Kidney glomerular epithelial cell (primary cell): ENCODE measurements around the gene TSPEAR.
"Not testable (repeated sequence)": the region's sequence is repeated elsewhere in the genome, so short reads cannot be mapped to it uniquely, and the experiment has no call there.

ENCODE experiments used
- DNase-seq: peaks from one replicate; lab custom pipeline; 2025; lab: John Stamatoyannopoulos, UW

Gene TSPEAR

DNA sequence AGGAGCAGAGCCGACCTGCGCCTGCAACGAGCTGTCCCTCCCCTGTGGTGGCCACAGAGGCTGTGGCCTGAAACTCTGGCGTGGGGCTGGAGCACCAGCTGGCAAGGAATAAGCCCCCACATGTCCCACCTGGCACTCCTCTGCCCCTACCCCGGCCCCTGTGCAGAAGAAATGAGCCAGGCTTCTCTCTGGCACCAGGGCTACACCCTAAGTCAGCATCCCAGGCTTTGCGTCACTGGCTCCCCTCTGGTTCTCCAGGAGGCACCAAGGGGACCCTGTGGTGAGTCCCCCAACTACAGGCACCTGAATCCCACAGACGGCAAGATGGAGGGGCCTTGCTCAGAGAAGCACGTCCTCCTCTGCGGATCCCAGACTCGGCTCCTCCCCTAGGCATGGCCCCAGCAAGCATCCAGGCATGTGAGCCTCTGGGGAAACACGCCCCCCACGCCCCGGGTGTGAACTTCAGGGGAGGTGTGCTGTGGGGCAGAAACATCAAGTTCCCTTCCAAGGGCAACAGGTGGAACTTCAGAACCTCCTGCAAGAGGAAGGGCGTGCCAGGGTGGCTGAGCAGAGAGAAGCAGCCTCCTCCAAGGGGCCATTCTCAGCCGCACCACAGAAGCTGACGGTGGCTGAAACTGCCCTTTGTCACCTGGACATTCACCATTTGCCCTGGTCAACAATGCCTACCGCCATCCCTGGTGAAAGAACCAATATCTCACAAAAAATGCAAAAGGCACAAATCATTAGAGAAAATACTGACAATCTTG, 108.1 kb downstream of the TSPEAR start:
- DNase-seq: no peak

DNA sequence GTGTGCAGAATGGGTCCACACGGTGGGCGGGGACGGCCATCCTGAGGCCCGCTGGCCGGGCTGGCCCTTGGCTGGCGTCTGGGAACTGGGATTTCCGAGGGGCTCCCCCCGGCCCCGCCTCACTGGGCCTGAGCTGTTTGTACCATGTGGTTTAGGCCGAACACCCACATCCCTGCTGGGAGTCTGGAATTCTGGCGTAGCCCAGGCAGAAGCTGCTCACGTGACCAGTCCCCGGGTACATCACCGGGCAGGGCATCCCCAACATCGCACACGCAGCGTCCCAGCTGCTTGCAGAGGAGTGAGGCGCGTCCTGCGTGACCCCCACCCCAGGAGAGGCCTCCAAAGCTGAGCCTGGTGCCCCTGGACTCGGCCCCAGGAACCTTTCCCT, 108.9 kb downstream of the TSPEAR start:
- no peak for DNase-seq

DNA sequence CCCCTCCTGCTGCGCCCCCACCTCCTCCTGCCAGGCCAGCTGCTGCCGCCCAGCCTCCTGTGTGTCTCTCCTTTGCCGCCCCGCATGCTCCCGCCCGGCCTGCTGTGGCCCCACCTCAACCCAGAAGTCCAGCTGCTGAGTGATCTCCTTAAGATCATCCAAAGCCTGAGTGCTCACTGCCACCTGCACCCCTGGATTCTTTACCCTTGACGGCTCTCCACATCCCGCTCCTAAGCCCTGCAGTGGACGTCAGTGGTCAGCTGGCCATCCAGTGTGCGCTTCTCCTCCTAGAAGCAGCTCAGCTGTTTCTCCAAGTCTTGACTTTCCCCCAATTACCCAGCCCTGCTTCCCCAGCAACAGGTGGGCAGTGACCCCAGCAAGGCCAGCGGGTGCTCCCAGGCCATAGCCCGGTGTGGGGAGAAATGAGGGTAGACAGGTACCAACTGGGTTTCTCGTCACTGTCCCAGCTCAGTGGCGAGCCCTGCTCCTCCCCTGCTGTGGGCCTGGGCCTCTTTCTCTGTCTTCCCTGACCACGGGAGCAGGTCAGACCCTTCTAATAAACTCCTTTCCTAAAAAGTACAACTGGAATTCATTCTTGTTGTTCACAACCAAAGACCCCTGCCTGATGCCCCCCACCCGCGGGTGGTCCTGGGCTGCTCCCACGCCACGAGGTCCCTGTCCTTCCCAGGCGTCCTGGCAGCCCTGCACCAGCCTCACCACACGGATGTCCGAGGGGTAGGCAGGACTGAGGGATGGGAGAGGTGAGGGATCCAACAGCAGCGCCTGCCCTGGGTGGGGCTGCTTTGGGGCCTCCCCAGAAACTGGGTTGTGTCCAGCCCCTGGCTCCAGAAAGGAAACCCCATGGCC, 109.5 kb downstream of the TSPEAR start:
- no peak for DNase-seq

DNA sequence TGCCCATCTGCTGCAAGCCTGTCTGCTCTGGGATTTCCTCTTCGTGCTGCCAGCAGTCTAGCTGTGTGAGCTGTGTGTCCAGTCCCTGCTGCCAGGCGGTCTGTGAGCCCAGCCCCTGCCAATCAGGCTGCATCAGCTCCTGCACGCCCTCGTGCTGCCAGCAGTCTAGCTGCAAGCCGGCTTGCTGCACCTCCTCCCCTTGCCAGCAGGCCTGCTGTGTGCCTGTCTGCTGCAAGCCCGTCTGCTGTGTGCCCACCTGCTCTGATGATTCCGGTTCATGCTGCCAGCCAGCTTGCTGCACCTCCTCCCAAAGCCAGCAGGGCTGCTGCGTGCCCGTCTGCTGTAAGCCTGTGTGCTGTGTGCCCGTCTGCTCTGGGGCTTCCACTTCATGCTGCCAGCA, 110.3 kb downstream of the TSPEAR start:
- not testable (repeated sequence) for DNase-seq

DNA sequence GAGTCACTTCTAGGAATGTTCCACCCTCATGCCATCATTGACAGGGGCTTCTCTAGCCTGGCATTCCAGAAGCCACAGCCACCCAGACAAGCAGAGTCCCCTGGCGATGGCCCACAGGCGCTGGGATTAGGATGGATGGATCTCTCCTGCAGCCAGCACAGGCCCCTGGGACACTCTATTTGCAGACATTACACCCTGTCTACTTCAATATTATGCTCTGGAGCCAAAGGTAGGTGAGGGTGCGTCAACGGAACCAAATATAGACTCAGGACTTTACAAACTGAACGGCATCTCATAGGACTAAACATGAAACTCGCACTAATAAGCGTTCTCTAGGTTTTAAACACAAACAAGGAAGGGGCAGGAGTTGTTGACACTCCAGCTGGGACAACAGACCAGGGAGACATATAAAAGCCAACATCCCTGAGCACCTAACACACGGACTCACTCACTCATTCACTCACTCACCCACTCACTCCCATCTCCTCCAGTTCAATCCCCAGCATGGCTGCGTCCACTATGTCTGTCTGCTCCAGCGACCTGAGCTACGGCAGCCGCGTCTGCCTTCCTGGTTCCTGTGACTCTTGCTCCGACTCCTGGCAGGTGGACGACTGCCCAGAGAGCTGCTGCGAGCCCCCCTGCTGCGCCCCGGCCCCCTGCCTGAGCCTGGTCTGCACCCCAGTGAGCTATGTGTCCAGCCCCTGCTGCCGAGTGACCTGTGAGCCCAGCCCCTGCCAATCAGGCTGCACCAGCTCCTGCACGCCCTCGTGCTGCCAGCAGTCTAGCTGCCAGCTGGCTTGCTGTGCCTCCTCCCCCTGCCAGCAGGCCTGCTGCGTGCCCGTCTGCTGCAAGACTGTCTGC, 111.0 kb downstream of the TSPEAR start, which contains the start of gene KRTAP10-7:
KRTAP10-7 (plus strand) TSS at position 480 of the 861 bp plus-strand sequence; CDS start at position 505, 25 bp downstream.
- DNase-seq: not testable (repeated sequence)

DNA sequence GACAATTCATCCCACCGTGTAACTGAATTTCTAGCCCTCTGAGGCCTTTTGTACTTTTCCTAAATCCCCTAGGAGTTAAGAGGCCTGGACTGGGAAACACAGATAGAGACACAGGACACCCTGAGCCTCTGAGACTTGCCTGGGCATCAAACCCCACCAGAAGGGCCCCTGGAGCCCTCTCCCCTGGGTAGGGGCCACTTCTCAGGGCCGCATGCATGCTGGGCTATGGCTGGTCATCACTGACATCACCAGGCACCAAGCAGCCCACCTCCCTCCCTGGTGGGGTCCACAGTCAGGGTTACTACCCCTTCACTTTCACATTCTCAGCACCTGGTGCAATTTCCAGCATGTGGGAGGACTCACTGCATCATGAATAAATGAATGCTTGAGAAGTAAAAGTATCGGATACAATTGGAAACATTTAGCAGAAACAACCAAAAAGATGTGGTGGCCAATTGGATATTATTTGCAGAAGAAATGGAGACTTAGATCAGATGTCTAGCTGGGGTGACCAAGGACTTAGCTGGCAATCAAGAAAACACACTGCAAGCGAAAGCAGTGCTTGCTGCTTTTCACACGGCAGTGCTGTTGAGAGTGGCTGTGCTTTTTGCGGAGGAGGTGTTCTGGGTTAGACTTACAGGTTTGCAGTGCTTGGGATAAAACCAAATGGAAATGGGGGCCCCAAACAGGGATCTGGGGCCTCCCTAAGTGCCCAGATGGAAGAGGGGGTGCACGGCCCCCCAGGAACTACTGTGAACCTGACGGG, 111.9 kb downstream of the TSPEAR start:
- no peak for DNase-seq

DNA sequence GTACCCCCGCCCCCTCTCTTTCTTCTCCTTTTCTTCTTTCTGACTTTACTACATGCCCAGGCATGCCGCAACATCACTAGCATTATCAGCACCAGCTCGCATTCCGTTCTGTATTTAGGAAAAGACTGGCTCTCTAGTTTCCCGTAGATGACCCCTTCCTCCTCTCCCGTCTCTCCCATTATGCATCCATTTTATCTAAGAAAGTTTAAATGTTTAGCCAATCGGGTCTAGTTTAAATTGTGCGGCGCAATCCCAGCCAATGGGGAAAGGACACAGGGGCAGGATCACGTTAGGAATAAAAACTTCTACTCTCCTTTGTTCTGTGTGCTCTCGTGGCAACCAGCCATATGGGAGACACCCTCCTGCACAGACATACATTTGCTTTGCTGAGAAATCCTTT, 113.3 kb downstream of the TSPEAR start:
- no peak for DNase-seq

DNA sequence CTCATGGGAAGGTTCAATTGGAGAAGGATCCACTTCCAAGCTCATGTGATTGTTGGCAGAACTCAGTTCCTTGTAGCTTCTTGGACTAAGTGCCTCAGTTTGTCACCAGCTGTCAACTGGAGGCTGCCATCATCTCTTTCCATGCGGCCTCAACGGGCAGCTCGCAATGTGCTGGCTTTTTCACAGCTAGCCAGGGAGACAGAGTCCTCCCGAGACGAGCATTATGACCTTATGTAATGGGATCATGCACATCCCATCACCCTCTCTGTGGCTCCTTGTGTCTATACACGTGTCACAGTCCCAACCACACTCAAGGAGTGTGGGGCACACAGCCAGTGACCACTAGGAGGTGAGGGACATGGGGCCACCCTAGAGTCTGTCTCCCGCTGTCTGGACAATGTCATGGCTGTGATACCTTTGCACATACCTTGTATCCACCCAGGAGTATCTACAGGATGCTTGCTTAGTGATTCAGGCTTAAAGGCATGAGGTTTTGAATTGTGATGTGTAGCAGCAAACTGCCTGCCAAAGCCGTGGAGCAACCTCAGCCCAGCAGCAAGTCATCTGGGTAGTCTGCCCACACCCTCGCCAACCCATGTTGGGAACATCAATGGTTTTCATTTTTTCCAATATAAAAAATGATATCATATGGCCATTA, 115.2 kb downstream of the TSPEAR start:
- DNase-seq: peak; percentile 59

DNA sequence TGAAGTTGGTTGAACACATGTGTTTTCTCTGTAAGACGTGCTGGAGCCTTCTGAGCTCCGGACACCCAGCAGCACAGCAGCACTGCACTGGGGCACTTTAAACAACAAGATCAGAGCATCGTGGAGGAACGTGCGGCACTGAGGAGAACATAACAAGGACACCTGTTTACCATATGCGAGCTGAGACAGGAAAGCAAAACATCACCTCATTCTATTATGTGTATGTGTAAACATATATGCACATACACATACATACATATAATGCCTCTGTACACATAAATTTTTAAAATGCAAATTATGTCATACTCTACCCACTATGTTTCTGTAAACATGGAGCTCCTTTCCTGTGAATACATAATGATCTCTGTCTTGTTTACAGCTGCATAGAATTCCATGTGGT, 115.8 kb downstream of the TSPEAR start:
- no peak for DNase-seq

DNA sequence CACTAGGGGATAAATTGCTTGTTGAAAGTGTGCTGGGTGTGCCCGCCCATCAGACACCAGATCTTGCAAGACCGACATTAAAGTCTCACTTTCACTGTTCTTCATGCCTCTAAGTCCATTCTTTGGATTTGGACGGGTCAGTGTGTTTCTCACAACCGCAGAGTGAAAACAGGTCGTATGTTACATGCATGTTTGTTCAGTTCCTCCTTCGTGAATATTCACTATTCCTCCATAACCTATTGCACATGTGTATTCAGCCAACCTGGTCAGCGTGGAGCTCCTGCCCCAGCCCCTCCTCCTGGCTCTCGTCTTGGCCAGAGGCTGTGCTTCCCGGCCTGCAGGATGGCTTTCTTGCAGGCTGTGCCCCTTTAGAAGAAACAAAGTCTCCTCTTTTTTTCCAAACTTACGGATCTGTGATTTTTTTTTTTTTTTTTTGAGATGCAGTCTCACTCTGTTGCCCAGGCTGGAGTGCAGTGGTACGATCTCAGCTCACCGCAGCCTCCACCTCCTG, 116.9 kb downstream of the TSPEAR start:
- DNase-seq: no peak

DNA sequence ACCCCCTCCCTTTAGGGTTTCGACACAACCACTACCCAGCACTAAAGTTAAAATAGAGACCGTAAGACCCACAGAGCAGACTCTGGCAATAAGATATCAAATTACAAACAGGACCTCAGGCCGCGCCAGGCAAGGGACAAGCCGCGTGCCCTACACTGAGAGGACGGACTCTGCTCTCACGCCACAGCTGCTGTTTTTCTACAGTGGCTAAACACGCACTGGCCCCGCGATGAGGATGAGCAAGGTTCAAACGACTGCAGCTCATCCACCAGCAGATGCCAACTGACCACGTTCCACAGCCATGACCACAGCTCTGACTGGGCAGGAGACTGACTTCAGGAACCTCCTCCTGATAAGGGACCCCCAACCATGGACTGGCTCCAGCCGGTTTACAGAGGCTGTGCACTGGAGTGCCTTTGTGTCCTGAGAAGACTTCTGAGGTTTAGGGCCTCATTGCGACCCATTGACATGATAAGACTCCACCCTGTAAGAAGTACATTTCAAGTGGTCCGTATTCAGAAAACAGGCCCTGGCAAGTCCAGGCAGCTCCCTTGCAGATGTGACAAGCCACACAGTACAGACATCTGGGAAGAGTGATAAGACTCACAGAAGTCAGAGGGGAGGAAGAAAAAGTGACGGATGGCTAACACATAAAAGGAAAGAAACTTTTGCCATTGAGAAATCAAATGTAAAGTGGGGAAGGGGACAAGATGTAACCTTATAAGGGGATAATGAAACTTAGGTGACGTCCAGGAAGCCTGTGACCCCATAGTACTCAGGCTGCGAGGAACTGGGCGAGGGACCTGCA, 117.6 kb downstream of the TSPEAR start:
- no peak for DNase-seq

DNA sequence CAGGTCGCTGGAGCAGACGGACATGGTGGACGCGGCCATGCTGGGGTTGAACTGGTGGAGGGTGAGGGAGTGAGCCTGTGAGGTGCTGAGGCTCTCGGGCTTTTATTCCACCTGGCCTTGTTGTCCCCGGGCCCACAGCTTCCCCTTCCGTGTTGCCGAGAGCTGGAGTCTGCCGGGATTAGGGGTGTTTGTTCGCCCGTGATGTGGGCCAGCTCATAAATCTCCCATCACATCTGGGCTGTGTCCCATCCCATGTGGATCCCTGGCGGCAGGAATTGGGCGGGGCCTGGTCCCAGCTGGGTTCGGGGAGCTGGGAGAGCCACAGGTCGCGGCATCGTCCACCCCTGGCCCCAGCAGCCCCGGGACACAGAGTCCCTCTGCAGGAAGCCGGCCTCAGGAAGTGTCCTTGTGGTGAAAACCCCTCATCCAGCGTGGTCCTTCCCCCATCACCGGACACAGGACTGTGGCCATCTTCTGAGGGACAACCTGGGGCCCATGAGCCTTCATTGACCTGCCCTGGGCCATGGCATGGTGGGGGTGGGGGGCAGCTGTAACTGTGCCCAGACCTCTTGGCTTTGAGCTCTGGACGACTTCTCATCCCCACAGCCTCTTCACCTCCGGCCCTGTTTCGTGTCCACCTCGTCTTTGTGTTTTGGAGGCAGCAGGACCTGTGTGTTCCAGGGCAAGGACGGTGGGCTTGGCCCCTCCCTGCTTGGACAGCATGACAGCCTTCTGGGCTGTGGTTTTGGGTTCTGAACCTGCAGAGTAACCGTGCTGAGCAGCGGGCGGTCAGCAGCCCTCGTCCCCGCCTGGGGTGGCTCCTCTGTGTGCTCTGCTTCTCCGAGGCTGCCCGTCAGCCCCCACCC, 118.7 kb downstream of the TSPEAR start, which contains the start of gene KRTAP10-6:
KRTAP10-6 (minus strand) TSS at position 60 of the 866 bp plus-strand sequence; CDS start at position 39, 21 bp downstream.
- no peak for DNase-seq

DNA sequence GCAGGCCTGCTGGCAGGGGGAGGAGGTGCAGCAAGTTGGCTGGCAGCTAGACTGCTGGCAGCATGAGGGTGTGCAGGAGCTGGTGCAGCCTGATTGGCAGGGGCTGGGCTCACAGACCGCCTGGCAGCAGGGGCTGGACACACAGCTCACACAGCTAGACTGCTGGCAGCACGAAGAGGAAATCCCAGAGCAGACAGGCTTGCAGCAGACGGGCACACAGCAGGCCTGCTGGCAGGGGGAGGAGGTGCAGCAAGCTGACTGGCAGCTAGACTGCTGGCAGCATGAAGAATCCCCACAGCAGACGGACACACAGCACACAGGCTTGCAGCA, 119.6 kb downstream of the TSPEAR start:
- not testable (repeated sequence) for DNase-seq

DNA sequence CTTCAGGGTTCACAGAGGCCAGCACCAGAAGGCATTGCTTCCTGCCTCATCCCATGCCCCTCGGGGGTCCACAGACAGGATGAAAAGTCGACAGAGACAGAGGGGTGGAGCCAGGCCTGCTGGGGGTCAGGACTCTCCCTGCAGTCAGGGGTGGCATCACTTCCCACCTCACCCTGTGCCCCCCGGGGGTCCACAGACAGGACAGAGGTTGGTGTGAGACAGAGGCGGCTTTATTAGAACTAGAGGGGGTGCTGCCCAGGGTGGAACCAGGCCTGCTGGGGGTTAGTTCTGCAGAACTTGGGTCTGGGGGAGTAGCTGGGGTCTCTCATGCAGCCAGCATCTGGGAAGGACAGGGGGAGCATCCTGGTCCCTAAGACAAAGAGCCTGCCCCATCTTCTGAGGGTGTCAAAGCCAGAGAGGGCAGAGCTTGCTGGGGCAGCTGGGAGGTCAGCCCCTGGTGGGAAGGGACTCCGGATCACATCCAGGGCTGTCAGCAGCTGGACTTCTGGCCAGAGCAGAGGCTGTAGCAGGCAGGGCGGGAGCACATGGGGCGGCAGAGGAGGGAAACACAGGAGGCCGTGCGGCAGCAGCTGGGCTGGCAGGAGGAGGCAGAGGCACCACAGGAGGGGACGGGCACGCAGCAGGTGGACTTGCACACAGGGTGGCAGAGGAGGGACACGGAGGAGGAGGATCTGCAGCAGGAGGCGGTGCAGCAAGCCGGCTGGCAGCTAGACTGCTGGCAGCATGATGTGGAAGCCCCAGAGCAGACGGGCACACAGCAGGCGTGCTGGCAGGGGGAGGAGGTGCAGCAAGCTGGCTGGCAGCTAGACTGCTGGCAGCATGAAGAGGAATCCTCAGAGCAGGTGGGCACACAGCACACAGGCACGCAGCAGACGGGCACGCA, 120.2 kb downstream of the TSPEAR start:
- DNase-seq: not testable (repeated sequence)

DNA sequence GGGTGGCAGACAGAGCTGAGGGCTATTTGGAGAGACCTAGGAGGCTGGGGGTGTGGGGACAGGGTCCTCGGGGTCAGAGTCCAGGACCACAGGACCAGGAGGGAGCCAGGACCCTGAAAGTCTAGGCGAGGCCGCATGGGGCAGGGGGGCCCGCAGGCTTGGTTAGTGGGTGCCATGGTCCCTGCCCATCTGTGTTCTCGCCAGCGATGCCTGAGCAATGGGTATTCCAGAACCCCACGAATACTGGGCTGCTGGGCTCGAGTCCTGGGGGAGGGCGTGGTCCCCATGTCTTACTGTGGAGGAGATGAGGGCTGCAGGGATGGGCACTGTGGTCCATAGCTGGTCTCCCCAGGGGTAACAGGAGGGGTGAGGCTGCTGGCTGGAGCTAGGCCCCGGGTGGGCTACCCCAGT, 121.1 kb downstream of the TSPEAR start:
- no peak for DNase-seq

DNA sequence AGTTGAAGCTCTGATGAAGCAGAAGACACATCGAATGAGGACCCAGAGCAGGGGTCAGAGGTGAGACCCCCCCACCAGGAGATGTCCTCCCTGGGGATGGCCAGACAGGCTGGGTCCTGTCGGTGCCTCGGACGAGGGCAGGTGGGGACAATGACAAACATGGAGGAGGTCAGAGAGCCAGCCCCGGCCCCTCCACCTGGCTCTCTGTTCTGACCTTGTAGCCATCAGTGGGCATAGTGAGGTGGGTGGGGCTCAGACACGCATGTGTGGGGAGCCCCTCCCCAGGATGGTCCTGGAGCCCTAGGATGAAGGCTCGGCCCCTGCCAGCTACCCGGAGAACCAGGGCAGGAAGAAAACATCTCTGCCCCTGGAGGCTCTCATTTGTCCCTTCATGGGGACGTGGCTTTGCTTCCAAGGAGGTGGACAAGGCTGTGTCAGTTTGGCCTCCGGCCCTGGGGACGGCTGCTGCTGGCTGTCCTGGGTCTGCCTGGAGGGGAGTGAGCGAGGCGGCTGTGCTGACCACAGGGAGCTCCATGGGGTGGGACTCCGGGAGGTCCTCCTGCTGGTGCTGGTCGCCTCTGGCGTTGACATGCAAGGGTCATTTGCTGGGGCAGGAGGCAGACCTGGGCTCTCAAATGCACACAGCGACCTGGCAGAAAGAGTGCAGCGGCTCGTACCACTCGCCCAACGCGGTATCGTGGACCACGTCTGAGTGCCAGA, 121.6 kb downstream of the TSPEAR start:
- DNase-seq: no peak

DNA sequence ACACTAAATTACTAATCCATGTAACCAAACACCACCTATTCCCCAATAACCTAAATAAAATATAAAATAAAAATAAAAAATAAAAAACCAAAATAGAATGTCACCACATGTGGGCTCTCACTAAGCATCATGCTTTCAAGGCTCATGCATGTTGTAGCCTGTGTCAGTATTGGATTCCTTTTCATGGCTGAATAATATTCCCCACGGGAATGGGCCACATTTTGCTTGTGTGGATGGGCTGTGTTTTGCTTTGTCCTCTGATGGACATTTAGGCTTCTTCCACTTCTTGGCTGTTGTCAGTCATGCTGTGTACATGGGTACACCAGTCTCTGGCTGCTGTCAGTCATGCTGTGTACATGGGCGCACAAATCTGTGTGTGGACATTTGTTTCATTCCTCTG, 122.3 kb downstream of the TSPEAR start:
- DNase-seq: no peak
